Panc1 (cell line): Measurements from ENCODE around the gene DDX17. TPM values are rescaled to one million over a fixed set of nuclear protein-coding genes. Genes with fewer than 3 reads are reported as not detected.

Source experiments
- ATAC-seq: fragments of 200-7000 bp; cut with Tn5 transposase; 2 replicates; pipeline ENCODE4 v1.9.1; 2020; ENCODE audit warnings: mild to moderate bottlenecking, moderate library complexity
- BruUV-seq: library from RNA; stranded (reverse); fragments of 400-500 nt; replicated peaks from 2 replicates; lab custom pipeline; 2021; lab: Mats Ljungman, UMichigan
- CTCF ChIA-PET: fragments of 300-600 bp; sonication (Branson Sonifier 250); formaldehyde crosslinking; loops from one replicate; lab custom pipeline; 2022; ENCODE audit warnings: antibody characterized with exemption; lab: Charles Lee
- POLR2A ChIA-PET: fragments of 300-600 bp; sonication (Branson Sonifier 250); formaldehyde crosslinking; loops from one replicate; lab custom pipeline; 2022; ENCODE audit warnings: antibody characterized with exemption; lab: Charles Lee
- DNase-seq: peaks from one replicate; pipeline ENCODE4 v3.0.0-alpha.2; 2010; ENCODE audit warnings: low read depth, low spot score
- H3K27ac ChIP-seq: 2 replicates; pipeline ENCODE4 v1.5.1; 2011; ENCODE audit warnings: mild to moderate bottlenecking, low read length, inconsistent platforms
- H3K27me3 ChIP-seq: fragments of 200-500 bp; sonication (Bioruptor generic); 2 replicates; pipeline ENCODE4 v1.6.0; 2014; ENCODE audit warnings: low read length, inconsistent platforms; ENCODE audit not compliant: control insufficient read depth, insufficient read depth
- H3K36me3 ChIP-seq: fragments of 200-500 bp; sonication (Bioruptor generic); 2 replicates; pipeline ENCODE4 v1.5.1; 2014; ENCODE audit warnings: inconsistent platforms, mild to moderate bottlenecking, low read length, moderate library complexity; ENCODE audit not compliant: control insufficient read depth, insufficient read depth
- H3K4me1 ChIP-seq: 2 replicates; pipeline ENCODE4 v1.5.1; 2011; ENCODE audit warnings: inconsistent platforms, mild to moderate bottlenecking, low read length, moderate library complexity; ENCODE audit not compliant: control insufficient read depth, insufficient read depth
- H3K4me3 ChIP-seq, 2 experiments: 2 replicates each; pipeline ENCODE4 v1.5.1; 2011 to 2012; ENCODE audit warnings: low read depth in 2 of 2, low read length in 2 of 2, mild to moderate bottlenecking in 2 of 2, inconsistent platforms in 1 of 2, moderate library complexity in 1 of 2
- H3K9me3 ChIP-seq: fragments of 200-500 bp; sonication (Bioruptor generic); 2 replicates; pipeline ENCODE4 v1.5.1; 2014; ENCODE audit warnings: low read depth, mild to moderate bottlenecking, inconsistent platforms, low read length, moderate library complexity; ENCODE audit not compliant: control insufficient read depth, insufficient read depth
- POLR2AphosphoS5 ChIP-seq: IDR thresholded peaks from 2 replicates; pipeline ENCODE4 v1.6.1; 2012; ENCODE audit warnings: mild to moderate bottlenecking, low read depth, low read length, moderate library complexity
- SIN3A ChIP-seq: IDR thresholded peaks from 2 replicates; pipeline ENCODE4 v1.6.1; 2012; ENCODE audit warnings: low read depth, mild to moderate bottlenecking, low read length, moderate library complexity, borderline replicate concordance; ENCODE audit not compliant: insufficient read depth
- TCF7L2 ChIP-seq: IDR thresholded peaks from 2 replicates; pipeline ENCODE4 v1.6.1; 2011; ENCODE audit warnings: mild to moderate bottlenecking, low read depth, low read length, inconsistent platforms
- in situ Hi-C: cut with HindIII; loops from 2 replicates; pipeline ENCODE4 v1.10.0; 2016; ENCODE audit warnings: low sequenced_read_pairs, low pct_unique_long_range_greater_than_20kb
- intact Hi-C: fragments of 100-400 bp; cut with micrococcal nuclease; formaldehyde crosslinking; loops from one replicate; pipeline ENCODE4 v1.10.0; 2022; ENCODE audit not compliant: unreplicated experiment
- total RNA-seq: library from RNA; stranded (reverse); gene quantifications from one replicate; pipeline ENCODE4 v1.2.1, GENCODE V29; 2021; ENCODE audit not compliant: unreplicated experiment
- TF ChIP-seq, protein P1 (sequence below): fragments of 450-650 bp; IDR thresholded peaks from 2 replicates; pipeline ENCODE4 v1.5.1; 2017; ENCODE audit warnings: mild to moderate bottlenecking
- TF ChIP-seq, protein P2 (sequence below), 2 experiments: IDR thresholded peaks; 2 replicates each; pipeline ENCODE4 v1.6.1; 2011 to 2012; ENCODE audit warnings: low read depth in 2 of 2, control low read depth in 1 of 2, low read length in 1 of 2, mild to moderate bottlenecking in 1 of 2, moderate library complexity in 1 of 2; ENCODE audit not compliant: insufficient read depth in 1 of 2

DDX17 gene
- total RNA-seq, 1 experiment from 2014 or later: 277 TPM

DNA sequence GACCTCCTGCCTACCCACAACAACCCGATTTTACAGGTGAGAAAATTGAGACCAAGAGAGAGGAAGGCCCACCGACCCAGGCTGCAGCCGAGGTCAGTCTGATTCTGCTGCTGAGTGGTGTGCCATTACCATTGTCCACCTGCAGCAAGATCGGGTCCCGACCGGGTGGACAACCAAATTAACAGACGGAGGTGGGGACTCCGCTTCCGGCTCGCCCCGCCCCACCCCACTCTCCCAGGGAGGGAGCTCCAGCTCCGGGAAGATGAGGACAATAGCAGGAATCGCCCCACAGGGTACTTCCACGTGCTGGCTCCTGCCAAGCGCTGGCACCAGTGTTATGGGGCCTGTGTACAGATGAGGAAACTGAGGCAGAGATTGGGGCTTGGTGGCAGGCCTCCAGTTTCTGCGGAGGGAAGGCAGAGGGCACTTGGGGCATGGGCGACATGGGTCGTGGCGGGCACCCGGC lies 38.6 kb downstream of the DDX17 start:
- intact Hi-C loops: no loop called here
- in situ Hi-C loops: no loop called here
- Histone ChIP-seq H3K9me3 (no peaks in the 10 kb centered on the region), H3K4me1 (no peaks in the 10 kb centered on the region), H3K36me3 (no peaks in the 10 kb centered on the region), H3K27me3 (no peaks in the 10 kb centered on the region), H3K4me3 (peak overlapping the region; percentile 48 to 59), H3K27ac (peak overlapping the region; percentile 59; the same call in 1 of the 2 replicates)
- ATAC-seq (peak; percentile 48; the same call in 1 of the 2 replicates), DNase-seq (no peak)
- TF ChIP-seq, protein P1, sequence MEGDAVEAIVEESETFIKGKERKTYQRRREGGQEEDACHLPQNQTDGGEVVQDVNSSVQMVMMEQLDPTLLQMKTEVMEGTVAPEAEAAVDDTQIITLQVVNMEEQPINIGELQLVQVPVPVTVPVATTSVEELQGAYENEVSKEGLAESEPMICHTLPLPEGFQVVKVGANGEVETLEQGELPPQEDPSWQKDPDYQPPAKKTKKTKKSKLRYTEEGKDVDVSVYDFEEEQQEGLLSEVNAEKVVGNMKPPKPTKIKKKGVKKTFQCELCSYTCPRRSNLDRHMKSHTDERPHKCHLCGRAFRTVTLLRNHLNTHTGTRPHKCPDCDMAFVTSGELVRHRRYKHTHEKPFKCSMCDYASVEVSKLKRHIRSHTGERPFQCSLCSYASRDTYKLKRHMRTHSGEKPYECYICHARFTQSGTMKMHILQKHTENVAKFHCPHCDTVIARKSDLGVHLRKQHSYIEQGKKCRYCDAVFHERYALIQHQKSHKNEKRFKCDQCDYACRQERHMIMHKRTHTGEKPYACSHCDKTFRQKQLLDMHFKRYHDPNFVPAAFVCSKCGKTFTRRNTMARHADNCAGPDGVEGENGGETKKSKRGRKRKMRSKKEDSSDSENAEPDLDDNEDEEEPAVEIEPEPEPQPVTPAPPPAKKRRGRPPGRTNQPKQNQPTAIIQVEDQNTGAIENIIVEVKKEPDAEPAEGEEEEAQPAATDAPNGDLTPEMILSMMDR: no peak
- TF ChIP-seq TCF7L2: no peak
- TF ChIP-seq, protein P2, sequence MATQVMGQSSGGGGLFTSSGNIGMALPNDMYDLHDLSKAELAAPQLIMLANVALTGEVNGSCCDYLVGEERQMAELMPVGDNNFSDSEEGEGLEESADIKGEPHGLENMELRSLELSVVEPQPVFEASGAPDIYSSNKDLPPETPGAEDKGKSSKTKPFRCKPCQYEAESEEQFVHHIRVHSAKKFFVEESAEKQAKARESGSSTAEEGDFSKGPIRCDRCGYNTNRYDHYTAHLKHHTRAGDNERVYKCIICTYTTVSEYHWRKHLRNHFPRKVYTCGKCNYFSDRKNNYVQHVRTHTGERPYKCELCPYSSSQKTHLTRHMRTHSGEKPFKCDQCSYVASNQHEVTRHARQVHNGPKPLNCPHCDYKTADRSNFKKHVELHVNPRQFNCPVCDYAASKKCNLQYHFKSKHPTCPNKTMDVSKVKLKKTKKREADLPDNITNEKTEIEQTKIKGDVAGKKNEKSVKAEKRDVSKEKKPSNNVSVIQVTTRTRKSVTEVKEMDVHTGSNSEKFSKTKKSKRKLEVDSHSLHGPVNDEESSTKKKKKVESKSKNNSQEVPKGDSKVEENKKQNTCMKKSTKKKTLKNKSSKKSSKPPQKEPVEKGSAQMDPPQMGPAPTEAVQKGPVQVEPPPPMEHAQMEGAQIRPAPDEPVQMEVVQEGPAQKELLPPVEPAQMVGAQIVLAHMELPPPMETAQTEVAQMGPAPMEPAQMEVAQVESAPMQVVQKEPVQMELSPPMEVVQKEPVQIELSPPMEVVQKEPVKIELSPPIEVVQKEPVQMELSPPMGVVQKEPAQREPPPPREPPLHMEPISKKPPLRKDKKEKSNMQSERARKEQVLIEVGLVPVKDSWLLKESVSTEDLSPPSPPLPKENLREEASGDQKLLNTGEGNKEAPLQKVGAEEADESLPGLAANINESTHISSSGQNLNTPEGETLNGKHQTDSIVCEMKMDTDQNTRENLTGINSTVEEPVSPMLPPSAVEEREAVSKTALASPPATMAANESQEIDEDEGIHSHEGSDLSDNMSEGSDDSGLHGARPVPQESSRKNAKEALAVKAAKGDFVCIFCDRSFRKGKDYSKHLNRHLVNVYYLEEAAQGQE (IDR thresholded peaks at IDR 0.05; ENCODE audit: insufficient read depth in 1 of 2, low read depth in 2 of 2, low read length in 1 of 2): no peak
- no peak for TF ChIP-seq POLR2AphosphoS5
- TF ChIP-seq SIN3A: no peak
- no TSS peak for BruUV-seq
- CTCF ChIA-PET: no interaction called here
- POLR2A ChIA-PET: interaction anchor here (0.6 kb wide), 1 partner anchor 35 kb away, joined by 3 read pairs; no protein-coding TSS in a partner anchor

DNA sequence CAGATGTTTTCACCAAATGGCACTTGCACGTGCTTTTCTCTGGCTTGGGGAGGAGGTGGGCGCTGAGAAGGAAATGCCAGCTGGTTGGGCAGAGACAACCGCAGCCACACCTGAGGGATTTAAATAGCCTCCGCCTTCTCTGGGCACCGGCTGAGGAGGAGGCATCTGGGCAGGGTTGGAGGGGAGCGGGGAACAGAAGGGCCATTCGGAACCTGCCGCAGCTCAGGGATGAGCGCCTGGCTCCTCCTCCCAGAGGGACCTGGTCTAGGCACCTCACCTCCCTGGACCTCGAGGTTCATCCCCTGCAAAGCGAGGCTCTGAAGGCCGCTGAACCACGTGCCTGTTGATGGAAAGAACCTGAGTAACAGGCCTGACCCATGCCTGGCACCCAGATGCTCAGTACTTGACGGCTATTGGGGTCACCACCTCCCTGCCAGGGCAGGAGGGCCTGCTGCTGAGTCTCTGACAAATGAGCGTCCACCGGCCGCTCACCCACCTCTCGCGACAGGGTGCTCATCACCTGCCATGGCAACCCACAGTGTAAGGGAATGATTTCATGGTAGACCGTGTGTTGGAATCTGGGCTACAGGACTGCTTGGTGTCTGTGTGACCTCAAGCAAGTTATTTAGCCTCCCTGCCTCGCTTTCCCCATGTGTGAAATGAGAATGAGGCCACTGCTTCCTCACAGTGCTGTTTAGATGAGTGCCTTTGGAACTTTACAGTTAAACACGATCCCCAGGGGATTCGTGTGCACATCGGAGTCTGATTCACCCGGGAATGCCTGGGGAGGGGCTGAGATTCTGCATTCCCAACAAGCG lies 40.2 kb downstream of the DDX17 start:
- H3K9me3 ChIP-seq: no peaks in the 10 kb centered on the region
- ChIA-PET POLR2A (interaction anchor here (0.7 kb wide), 1 partner anchor 15 kb away, joined by 3 read pairs; no protein-coding TSS in a partner anchor), CTCF (no interaction called here)
- no peak overlapping the region for H3K27ac ChIP-seq
- peaks cover 2% of the 10 kb centered on the region; the same call in 1 of the 2 replicates for H3K4me1 ChIP-seq
- no peaks in the 10 kb centered on the region for H3K27me3 ChIP-seq
- ATAC-seq (no peak), DNase-seq (no peak)
- BruUV-seq: no TSS peak
- TF ChIP-seq, protein P1: no peak
- TF ChIP-seq, protein P2 (IDR thresholded peaks at IDR 0.05; ENCODE audit: insufficient read depth in 1 of 2, low read depth in 2 of 2, low read length in 1 of 2): no peak
- TF ChIP-seq SIN3A (no peak), TCF7L2 (no peak)
- intact Hi-C loops: no loop called here
- no peaks in the 10 kb centered on the region for H3K36me3 ChIP-seq
- in situ Hi-C loops: no loop called here
- no peak overlapping the region for H3K4me3 ChIP-seq
